C4-2B (cell line): ENCODE data around the gene PCDH11Y.
"Not testable (repeated sequence)": the region's sequence is repeated elsewhere in the genome, so short reads cannot be mapped to it uniquely, and the experiment has no call there.

ENCODE experiments used
- ZFX ChIP-seq: fragments of 450-650 bp; IDR thresholded peaks from 2 replicates; pipeline ENCODE4 v1.6.1; 2017
- TF ChIP-seq, protein P1 (sequence below): fragments of 450-650 bp; conservative IDR thresholded peaks from 2 replicates; pipeline ENCODE4 v1.5.1; 2017; ENCODE audit warnings: mild to moderate bottlenecking

DNA sequence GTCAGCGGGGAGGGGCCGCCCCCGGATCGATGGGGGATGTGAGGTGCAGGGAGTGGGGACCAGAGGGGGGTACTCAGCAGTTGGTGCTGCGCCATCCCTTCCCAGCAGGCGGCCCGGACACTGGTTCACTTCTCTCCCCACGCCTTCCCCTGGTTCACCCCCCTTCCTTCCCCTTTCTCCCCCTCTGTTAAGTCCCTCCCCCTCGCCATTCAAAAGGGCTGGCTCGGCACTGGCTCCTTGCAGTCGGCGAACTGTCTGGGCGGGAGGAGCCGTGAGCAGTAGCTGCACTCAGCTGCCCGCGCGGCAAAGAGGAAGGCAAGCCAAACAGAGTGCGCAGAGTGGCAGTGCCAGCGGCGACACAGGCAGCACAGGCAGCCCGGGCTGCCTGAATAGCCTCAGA lies at the start of gene PCDH11Y:
- TF ChIP-seq, protein P1, sequence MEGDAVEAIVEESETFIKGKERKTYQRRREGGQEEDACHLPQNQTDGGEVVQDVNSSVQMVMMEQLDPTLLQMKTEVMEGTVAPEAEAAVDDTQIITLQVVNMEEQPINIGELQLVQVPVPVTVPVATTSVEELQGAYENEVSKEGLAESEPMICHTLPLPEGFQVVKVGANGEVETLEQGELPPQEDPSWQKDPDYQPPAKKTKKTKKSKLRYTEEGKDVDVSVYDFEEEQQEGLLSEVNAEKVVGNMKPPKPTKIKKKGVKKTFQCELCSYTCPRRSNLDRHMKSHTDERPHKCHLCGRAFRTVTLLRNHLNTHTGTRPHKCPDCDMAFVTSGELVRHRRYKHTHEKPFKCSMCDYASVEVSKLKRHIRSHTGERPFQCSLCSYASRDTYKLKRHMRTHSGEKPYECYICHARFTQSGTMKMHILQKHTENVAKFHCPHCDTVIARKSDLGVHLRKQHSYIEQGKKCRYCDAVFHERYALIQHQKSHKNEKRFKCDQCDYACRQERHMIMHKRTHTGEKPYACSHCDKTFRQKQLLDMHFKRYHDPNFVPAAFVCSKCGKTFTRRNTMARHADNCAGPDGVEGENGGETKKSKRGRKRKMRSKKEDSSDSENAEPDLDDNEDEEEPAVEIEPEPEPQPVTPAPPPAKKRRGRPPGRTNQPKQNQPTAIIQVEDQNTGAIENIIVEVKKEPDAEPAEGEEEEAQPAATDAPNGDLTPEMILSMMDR = not testable (repeated sequence)
- TF ChIP-seq ZFX = not testable (repeated sequence)
